Uterus (tissue), 4 donors: ENCODE results near the gene UBR7. TPM values are rescaled to one million over a fixed set of nuclear protein-coding genes. Genes with fewer than 3 reads are reported as not detected.

Experiments
- DNase-seq, 2 donors: peaks; one replicate each; pipeline ENCODE4 v3.0.0-alpha.2; 2019 to 2020
- H3K27ac ChIP-seq, 2 donors: fragments of 200-600 bp; sonication (generic); 1 replicate in 1 of 2; 2 replicates in 1 of 2; pipeline ENCODE4 v1.5.1; 2016 to 2018
- H3K27me3 ChIP-seq, 2 donors: fragments of 200-600 bp; sonication (generic); one replicate each; pipeline ENCODE4 v1.5.1; 2018 to 2019; ENCODE audit warnings: control low read depth in 1 of 2
- H3K36me3 ChIP-seq, 2 donors: fragments of 200-600 bp; sonication (generic); one replicate each; pipeline ENCODE4 v1.5.1; 2019; ENCODE audit warnings: control low read depth in 1 of 2
- H3K4me1 ChIP-seq, 2 donors: fragments of 200-600 bp; sonication (generic); one replicate each; pipeline ENCODE4 v1.5.1; 2018 to 2019; ENCODE audit warnings: control low read depth in 1 of 2
- H3K4me3 ChIP-seq, 2 donors: fragments of 200-600 bp; sonication (generic); 1 replicate in 1 of 2; 2 replicates in 1 of 2; pipeline ENCODE4 v1.5.1; 2018 to 2019; ENCODE audit warnings: mild to moderate bottlenecking in 1 of 2
- H3K9me3 ChIP-seq, 2 donors: fragments of 200-600 bp; sonication (generic); one replicate each; pipeline ENCODE4 v1.5.1; 2019; ENCODE audit warnings: control low read depth in 1 of 2
- POLR2A ChIP-seq, 2 donors: fragments of 450-650 bp; IDR thresholded peaks; one replicate each; pipeline ENCODE4 v1.6.1; 2016; ENCODE audit warnings: antibody characterized with exemption in 2 of 2, mild to moderate bottlenecking in 1 of 2, moderate library complexity in 1 of 2
- intact Hi-C: fragments of 100-400 bp; cut with DNase I; formaldehyde crosslinking; loops from one replicate; pipeline ENCODE4 v1.15.1; 2023; ENCODE audit warnings: low total_unique reads
- total RNA-seq, 4 donors: library from RNA; depleted of rRNA in 3 of 4; stranded (reverse); fragments of >200 nt in 3 of 4; gene quantifications; one replicate each; pipeline versions ENCODE4 v1.1.0 to v1.2.4, GENCODE V29; 2014 to 2023
- TF ChIP-seq, protein P1 (sequence below), 4 experiments: fragments of 200-600 bp in 2 of 4; fragments of 450-650 bp in 2 of 4; sonication (generic) in 2 of 4; IDR thresholded peaks; one replicate each; pipeline ENCODE4 v1.5.1; 2016 to 2019; ENCODE audit warnings: antibody characterized with exemption in 4 of 4, mild to moderate bottlenecking in 2 of 4, moderate library complexity in 1 of 4
- donor health status: DM: yes; HTN: yes; CAD: no.

UBR7 gene
- total RNA-seq, 4 donors from 2014 or later, result 15.6 to 55.2 (median 33.1) TPM

GRCh38 chr14:93274055-93274806 lies 67.2 kb downstream of the UBR7 start:
- intact Hi-C loops, result no loop called here
- TF ChIP-seq, protein P1, sequence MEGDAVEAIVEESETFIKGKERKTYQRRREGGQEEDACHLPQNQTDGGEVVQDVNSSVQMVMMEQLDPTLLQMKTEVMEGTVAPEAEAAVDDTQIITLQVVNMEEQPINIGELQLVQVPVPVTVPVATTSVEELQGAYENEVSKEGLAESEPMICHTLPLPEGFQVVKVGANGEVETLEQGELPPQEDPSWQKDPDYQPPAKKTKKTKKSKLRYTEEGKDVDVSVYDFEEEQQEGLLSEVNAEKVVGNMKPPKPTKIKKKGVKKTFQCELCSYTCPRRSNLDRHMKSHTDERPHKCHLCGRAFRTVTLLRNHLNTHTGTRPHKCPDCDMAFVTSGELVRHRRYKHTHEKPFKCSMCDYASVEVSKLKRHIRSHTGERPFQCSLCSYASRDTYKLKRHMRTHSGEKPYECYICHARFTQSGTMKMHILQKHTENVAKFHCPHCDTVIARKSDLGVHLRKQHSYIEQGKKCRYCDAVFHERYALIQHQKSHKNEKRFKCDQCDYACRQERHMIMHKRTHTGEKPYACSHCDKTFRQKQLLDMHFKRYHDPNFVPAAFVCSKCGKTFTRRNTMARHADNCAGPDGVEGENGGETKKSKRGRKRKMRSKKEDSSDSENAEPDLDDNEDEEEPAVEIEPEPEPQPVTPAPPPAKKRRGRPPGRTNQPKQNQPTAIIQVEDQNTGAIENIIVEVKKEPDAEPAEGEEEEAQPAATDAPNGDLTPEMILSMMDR (IDR thresholded peaks at IDR 0.05), result no peak
- no peak for TF ChIP-seq POLR2A (IDR thresholded peaks at IDR 0.05)
- Histone ChIP-seq H3K27me3 (no peaks in the 10 kb centered on the region), H3K9me3 (no peaks in the 10 kb centered on the region), H3K36me3 (no peaks in the 10 kb centered on the region), H3K4me3 (no peak overlapping the region), H3K27ac (no peak overlapping the region), H3K4me1 (no peaks in the 10 kb centered on the region)
- no peak for DNase-seq

DNA sequence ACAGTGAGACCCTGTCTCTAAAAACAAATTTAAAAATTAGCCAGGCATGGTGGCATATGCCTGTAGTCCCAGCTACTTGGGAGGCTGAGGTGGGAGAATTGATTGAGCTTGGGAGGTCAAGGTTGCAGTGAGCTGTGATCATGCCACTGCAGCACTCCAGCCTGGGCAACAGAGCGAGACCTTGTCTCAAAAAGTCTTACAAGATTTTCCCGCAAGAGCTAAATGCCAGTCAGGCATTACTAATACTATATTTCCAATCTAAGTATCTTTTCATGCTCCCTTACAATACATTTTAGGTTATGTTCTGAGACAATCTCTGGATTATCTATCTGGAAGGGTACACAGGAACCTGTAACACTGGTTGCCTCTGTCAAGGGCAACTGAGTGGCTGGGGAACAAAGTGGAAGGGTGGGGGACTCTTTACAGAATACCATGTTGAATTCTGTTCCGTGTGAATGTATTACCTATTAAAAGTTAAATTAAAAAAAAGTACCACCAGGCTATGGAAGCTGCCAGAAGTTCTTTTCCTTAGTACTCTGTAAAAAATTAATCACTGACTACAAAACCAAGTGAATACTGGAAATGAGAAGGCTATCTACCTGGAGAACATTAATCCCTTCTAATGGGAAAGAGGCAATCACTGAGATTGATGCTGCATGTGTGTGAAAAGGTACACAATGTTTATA lies 69.1 kb downstream of the UBR7 start:
- no peak for DNase-seq
- TF ChIP-seq, protein P1 (IDR thresholded peaks at IDR 0.05), result no peak
- TF ChIP-seq POLR2A (IDR thresholded peaks at IDR 0.05), result no peak
- intact Hi-C loops, result no loop called here
- H3K4me1 ChIP-seq, result no peaks in the 10 kb centered on the region
- no peak overlapping the region for H3K4me3 ChIP-seq
- H3K36me3 ChIP-seq, result no peaks in the 10 kb centered on the region
- no peak overlapping the region for H3K27ac ChIP-seq
- H3K27me3 ChIP-seq, result no peaks in the 10 kb centered on the region
- no peaks in the 10 kb centered on the region for H3K9me3 ChIP-seq

Other genes starting within 250 kb of the UBR7 start
- gene ITPK1, start 91.3 kb upstream of the UBR7 start, total RNA-seq, result 10 to 100 TPM; 19.7 to 97.7 (median 26.5) TPM
- 10 to 100 TPM; 14.6 to 37.1 (median 20.4) TPM for gene MOAP1, start 22.4 kb upstream of the UBR7 start, total RNA-seq
- 10 to 100 TPM in 2 of 4 donors, 1 to 10 TPM in 1, under 1 TPM in 1; 0.51 to 21.8 (median 14.4) TPM for gene LYSET, start 21.9 kb upstream of the UBR7 start, total RNA-seq
- gene GON7, start 191 bp upstream of the UBR7 start, total RNA-seq, result 10 to 100 TPM in 2 of 4 donors, 1 to 10 TPM in 1, under 1 TPM in 1; 0.51 to 16.7 (median 11.8) TPM
- 10 to 100 TPM; 16.7 to 60.4 (median 55.3) TPM for gene BTBD7, start 125.8 kb downstream of the UBR7 start, total RNA-seq
- not detected for gene COX8C, start 139.9 kb downstream of the UBR7 start, total RNA-seq
- under 1 TPM in 2 of 4 donors, not detected in 2; 0.24 to 0.35 TPM for gene UNC79, start 223.7 kb downstream of the UBR7 start, total RNA-seq